Sigmoid colon (tissue), 7 donors: ENCODE data around the gene LIM2. TPM values are rescaled to one million over a fixed set of nuclear protein-coding genes. Genes with fewer than 3 reads are reported as not detected.
A peak's percentile ranks its signal among the peaks of the same experiment; 100 is the strongest.

ENCODE experiments used
- DNase-seq: peaks from one replicate; pipeline ENCODE4 v3.0.0-alpha.2; 2019
- H3K27ac ChIP-seq, 4 donors: fragments of 200-600 bp; sonication (generic); one replicate each; pipeline ENCODE4 v1.5.1; 2016 to 2019; ENCODE audit warnings: mild to moderate bottlenecking in 1 of 4
- H3K27me3 ChIP-seq, 3 donors: fragments of 200-600 bp; sonication (generic); one replicate each; pipeline ENCODE4 v1.5.1; 2019; ENCODE audit warnings: mild to moderate bottlenecking in 1 of 3
- H3K36me3 ChIP-seq, 4 donors: fragments of 200-600 bp; sonication (generic); one replicate each; pipeline ENCODE4 v1.5.1; 2016 to 2019
- H3K4me1 ChIP-seq, 4 donors: fragments of 200-600 bp; sonication (generic); one replicate each; pipeline ENCODE4 v1.5.1; 2017 to 2019
- H3K4me3 ChIP-seq, 4 donors: fragments of 200-600 bp; sonication (generic); one replicate each; pipeline ENCODE4 v1.5.1; 2017 to 2019; ENCODE audit warnings: mild to moderate bottlenecking in 2 of 4, moderate library complexity in 1 of 4
- H3K9me3 ChIP-seq, 4 donors: fragments of 200-600 bp in 3 of 4; sonication (generic) in 3 of 4; one replicate each; pipeline versions ENCODE4 v1.5.1 to v1.6.1; 2013 to 2019
- CTCF ChIP-seq, 4 experiments: fragments of 450-650 bp in 3 of 4; fragments of 200-600 bp in 1 of 4; IDR thresholded peaks; one replicate each; pipeline ENCODE4 v1.5.1; 2016 to 2019; ENCODE audit warnings: antibody characterized with exemption in 4 of 4, mild to moderate bottlenecking in 3 of 4, moderate library complexity in 2 of 4
- EP300 ChIP-seq, 4 donors: sonication (generic); formaldehyde crosslinking; IDR thresholded peaks; one replicate each; pipeline ENCODE4 v1.6.1; 2017; ENCODE audit warnings: antibody characterized with exemption in 4 of 4
- POLR2A ChIP-seq, 2 donors: fragments of 450-650 bp; IDR thresholded peaks; one replicate each; pipeline ENCODE4 v1.6.1; 2016; ENCODE audit warnings: antibody characterized with exemption in 2 of 2, mild to moderate bottlenecking in 2 of 2, moderate library complexity in 2 of 2
- POLR2AphosphoS5 ChIP-seq, 4 donors: sonication (generic); formaldehyde crosslinking; IDR thresholded peaks; one replicate each; pipeline ENCODE4 v1.6.1; 2017; ENCODE audit warnings: antibody characterized with exemption in 4 of 4
- WGBS, 2 donors: extraction: QIAGEN DNeasy Blood & Tissue Kit; methylation state at CpG; one replicate each; pipeline ENCODE4 v1.1.7; 2013; 5-methylcytosine and 5-hydroxymethylcytosine counted together
- intact Hi-C: fragments of 100-400 bp; cut with DNase I; formaldehyde crosslinking; loops from one replicate; pipeline ENCODE4 v1.15.1; 2023
- polyA plus RNA-seq, 3 donors: library from polyadenylated mRNA; stranded (reverse); fragments of 200-250 nt; gene quantifications; one replicate each; pipeline ENCODE4 v1.2.3, GENCODE V29; 2013
- total RNA-seq, 4 donors: library from RNA; depleted of rRNA; stranded (reverse); fragments of >200 nt; gene quantifications; one replicate each; pipeline ENCODE4 v1.1.0, GENCODE V29; 2016
- donor health status: healthy with polysubstance abuse.
- donor health status: Bipolar disorder and iron deficiency.
- donor health status: healthy.

The LIM2 gene
- total and polyA plus RNA-seq, 7 donors = not detected

DNA sequence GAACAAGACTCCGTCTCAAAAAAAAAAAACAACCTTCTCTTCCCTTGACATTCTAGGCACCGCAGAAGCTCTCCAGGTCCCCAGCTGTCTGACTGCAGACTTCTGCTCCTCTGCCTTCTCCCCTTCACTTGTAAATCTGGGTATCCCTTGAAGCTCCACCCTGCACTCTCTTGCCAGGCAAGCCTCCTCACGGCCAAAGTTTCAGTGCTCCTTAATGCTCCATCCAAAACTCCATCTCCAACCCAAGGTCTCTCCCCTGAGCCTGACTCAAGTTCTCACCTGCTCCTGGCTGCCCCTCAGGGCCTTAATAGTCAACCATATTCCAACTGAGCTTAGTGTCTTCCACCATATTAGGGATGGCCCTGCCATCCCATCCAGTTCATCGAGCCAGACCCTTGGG lies 17.5 kb downstream of the LIM2 start:
- no peaks in the 10 kb centered on the region for H3K9me3 ChIP-seq
- DNase-seq = no peak
- H3K36me3 ChIP-seq = no peaks in the 10 kb centered on the region
- TF ChIP-seq POLR2AphosphoS5 (IDR thresholded peaks at IDR 0.05) (no peak), EP300 (IDR thresholded peaks at IDR 0.05) (no peak), POLR2A (IDR thresholded peaks at IDR 0.05) (no peak), CTCF (IDR thresholded peaks at IDR 0.05) (no peak)
- H3K27ac ChIP-seq = no peak overlapping the region
- intact Hi-C loops = no loop called here
- no peak overlapping the region for H3K4me3 ChIP-seq
- WGBS, 2 donors = 72 to 83% methylated on average over 4 of the region's 4 CpGs
- peaks cover 0 to 23% (median 12%) of the 10 kb centered on the region in 4 donors for H3K4me1 ChIP-seq
- H3K27me3 ChIP-seq = no peaks in the 10 kb centered on the region

GRCh38 chr19:51368366-51369282 lies 19.1 kb downstream of the LIM2 start, which contains the start of gene CLDND2:
Gene CLDND2, minus strand, starts transcription at chr19:51369003. Its CDS starts 426 bp downstream, at chr19:51368577.
- Histone ChIP-seq H3K36me3 (no peaks in the 10 kb centered on the region), H3K27ac (peak within 1 kb of the TSS; percentile 97 to 100 (median 98)), H3K27me3 (no peaks in the 10 kb centered on the region), H3K9me3 (no peaks in the 10 kb centered on the region), H3K4me1 (peaks cover 0 to 39% (median 23%) of the 10 kb centered on the region in 4 donors), H3K4me3 (peak within 1 kb of the TSS; percentile 64 to 93 (median 74))
- TF ChIP-seq EP300 (IDR thresholded peaks at IDR 0.05) = no peak
- no peak for TF ChIP-seq CTCF (IDR thresholded peaks at IDR 0.05)
- TF ChIP-seq POLR2A (IDR thresholded peaks at IDR 0.05) = no peak
- no peak for TF ChIP-seq POLR2AphosphoS5 (IDR thresholded peaks at IDR 0.05)
- no peak for DNase-seq
- intact Hi-C loops = loop anchor here (2.0 to 10.0 kb wide), 2 partner anchors 26 to 206 kb away; partner anchors contain the start of gene ZNF175
- WGBS, 2 donors = 61 to 69% methylated on average over 23 of the region's 23 CpGs

DNA sequence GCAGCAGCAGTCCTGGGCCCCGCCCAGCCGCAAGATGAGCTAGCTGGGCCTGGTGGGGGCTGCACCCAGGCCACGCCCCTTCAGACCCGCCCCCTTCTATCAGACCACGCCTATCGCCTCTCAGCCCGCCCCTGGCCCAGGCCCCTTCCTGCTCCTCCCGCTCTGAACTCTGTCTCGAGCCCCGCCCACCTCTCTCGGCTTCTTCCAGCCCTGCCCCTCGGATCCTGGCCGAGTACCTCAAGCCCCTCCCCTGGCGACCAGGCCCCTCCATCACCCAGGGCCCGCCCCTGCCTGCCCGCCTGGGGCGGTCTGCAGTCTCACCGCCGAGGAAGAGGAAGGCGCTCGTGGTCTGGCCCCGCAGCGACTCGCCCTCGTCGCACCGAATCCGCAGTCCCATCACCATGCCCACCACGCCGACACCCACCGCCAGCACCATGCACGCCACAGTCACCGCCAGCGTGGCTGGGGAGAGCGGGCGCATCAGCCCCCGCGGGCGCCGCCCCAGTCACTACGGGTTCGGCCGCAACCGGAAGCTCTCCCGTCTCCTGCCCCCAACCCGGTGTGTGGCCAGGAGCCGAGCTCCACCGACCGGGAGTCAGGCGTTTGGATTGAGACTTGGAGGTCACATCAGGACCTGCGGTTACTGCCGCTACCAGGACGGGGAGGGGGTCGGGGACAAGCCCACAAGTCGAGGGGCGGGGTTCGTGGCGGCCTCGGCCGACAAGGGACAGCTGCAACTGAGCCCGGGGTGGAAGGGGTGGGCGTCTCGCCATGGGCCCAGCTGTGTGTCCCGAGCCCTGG lies 20.0 kb downstream of the LIM2 start:
- intact Hi-C loops = loop anchor here (1.0 to 10.0 kb wide), 3 partner anchors 27 to 322 kb away; partner anchors contain the start of gene ZNF175
- Histone ChIP-seq H3K27me3 (no peaks in the 10 kb centered on the region), H3K36me3 (no peaks in the 10 kb centered on the region), H3K9me3 (no peaks in the 10 kb centered on the region), H3K27ac (peak overlapping the region; percentile 97 to 100 (median 98)), H3K4me3 (peak overlapping the region; percentile 64 to 93 (median 74)), H3K4me1 (peaks cover 0 to 46% (median 26%) of the 10 kb centered on the region in 4 donors)
- DNase-seq = peak; percentile 100
- WGBS, 2 donors = 1% methylated on average over 64 of the region's 64 CpGs
- TF ChIP-seq POLR2AphosphoS5 (IDR thresholded peaks at IDR 0.05) (peak in 1 of 4 donors; percentile 60), POLR2A (IDR thresholded peaks at IDR 0.05) (no peak)

DNA sequence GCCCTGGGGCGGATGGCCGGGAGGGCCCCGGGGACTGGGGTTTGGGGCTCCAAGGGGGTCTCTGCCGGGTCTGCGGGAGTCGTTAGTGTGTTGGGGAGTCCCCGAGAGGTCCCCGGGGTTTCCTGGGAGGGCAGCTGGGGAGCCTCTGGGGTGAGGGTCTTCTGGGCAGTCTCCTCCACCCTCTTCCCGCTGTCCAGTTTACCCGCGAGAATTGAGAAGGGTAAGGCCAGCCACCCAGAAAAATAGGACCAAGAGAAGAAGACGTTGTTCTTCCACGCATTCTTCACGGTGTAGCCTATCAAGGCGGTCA lies 20.6 kb downstream of the LIM2 start:
- TF ChIP-seq CTCF (IDR thresholded peaks at IDR 0.05) = no peak
- peak; percentile 82 to 89 for TF ChIP-seq POLR2A (IDR thresholded peaks at IDR 0.05)
- TF ChIP-seq EP300 (IDR thresholded peaks at IDR 0.05) = peak in 1 of 4 donors; percentile 11
- TF ChIP-seq POLR2AphosphoS5 (IDR thresholded peaks at IDR 0.05) = peak; percentile 95 to 99 (median 99)
- peak overlapping the region; percentile 64 to 93 (median 74) for H3K4me3 ChIP-seq
- no peaks in the 10 kb centered on the region for H3K27me3 ChIP-seq
- 0 to 1% methylated on average over 15 of the region's 15 CpGs for WGBS, 2 donors
- DNase-seq = no peak
- no peaks in the 10 kb centered on the region for H3K9me3 ChIP-seq
- H3K4me1 ChIP-seq = peaks cover 0 to 51% (median 27%) of the 10 kb centered on the region in 4 donors
- peak overlapping the region; percentile 97 to 100 (median 98) for H3K27ac ChIP-seq
- intact Hi-C loops = loop anchor here (1.0 to 10.0 kb wide), 2 partner anchors 208 to 322 kb away; partner anchors contain the start of gene ZNF175
- no peaks in the 10 kb centered on the region for H3K36me3 ChIP-seq
